Right lobe of liver (tissue), 6 donors: ENCODE results near the gene SUN1. TPM values are rescaled to one million over a fixed set of nuclear protein-coding genes. Genes with fewer than 3 reads are reported as not detected.
"Not testable (repeated sequence)": the region's sequence is repeated elsewhere in the genome, so short reads cannot be mapped to it uniquely, and the experiment has no call there.

Source experiments
- ATAC-seq, 4 donors: fragments of 200-7000 bp; cut with Tn5 transposase; one replicate each; pipeline ENCODE4 v1.9.1; 2020; ENCODE audit warnings: mild to moderate bottlenecking in 4 of 4, moderate library complexity in 4 of 4
- DNase-seq, 3 donors: peaks; one replicate each; pipeline ENCODE4 v3.0.0-alpha.2; 2020
- H3K27ac ChIP-seq, 3 donors: fragments of 200-600 bp; one replicate each; pipeline ENCODE4 v1.8.0; 2022
- H3K27me3 ChIP-seq, 2 donors: fragments of 200-600 bp; one replicate each; pipeline ENCODE4 v1.8.0; 2022
- H3K36me3 ChIP-seq, 4 donors: fragments of 200-600 bp; sonication (generic) in 1 of 4; one replicate each; pipeline versions ENCODE4 v1.5.1 to v1.8.0; 2017 to 2022; ENCODE audit warnings: control low read depth in 1 of 4
- H3K4me1 ChIP-seq, 4 donors: fragments of 200-600 bp; sonication (generic) in 1 of 4; one replicate each; pipeline versions ENCODE4 v1.5.1 to v1.8.0; 2017 to 2022; ENCODE audit warnings: control low read depth in 1 of 4
- H3K4me3 ChIP-seq, 3 donors: fragments of 200-600 bp; one replicate each; pipeline ENCODE4 v1.8.0; 2022
- H3K9me3 ChIP-seq, 4 donors: fragments of 200-600 bp; sonication (generic) in 1 of 4; one replicate each; pipeline versions ENCODE4 v1.5.1 to v1.8.0; 2017 to 2022; ENCODE audit warnings: control low read depth in 1 of 4
- POLR2A ChIP-seq: fragments of 450-650 bp; IDR thresholded peaks from one replicate; pipeline ENCODE4 v1.6.1; 2017; ENCODE audit warnings: antibody characterized with exemption, mild to moderate bottlenecking
- WGBS: methylation state at CpG from one replicate; pipeline ENCODE4 v1.1.6; 2018; ENCODE audit warnings: low coverage, low lambda C conversion rate; ENCODE audit not compliant: insufficient coverage; ENCODE audit errors: missing lambda C conversion rate; 5-methylcytosine and 5-hydroxymethylcytosine counted together
- intact Hi-C, 2 donors: fragments of 100-400 bp; cut with DNase I; formaldehyde crosslinking; loops; one replicate each; pipeline versions ENCODE4 v1.11.2 to v1.14.1; 2022
- total RNA-seq, 6 experiments: library from RNA; depleted of rRNA in 2 of 6; stranded (reverse); fragments of >200 nt in 2 of 6; fragmentation: NEBNext Ultra II Directional in 3 of 6; extraction: Animal tissue kit (Norgen Biotek cat#: 25700) in 3 of 6; gene quantifications; one replicate each; pipeline versions ENCODE4 v1.1.0 to v1.2.4, GENCODE V29; 2016 to 2023
- TF ChIP-seq, protein P1 (sequence below), 4 donors: fragments of 200-600 bp in 3 of 4; fragments of 450-650 bp in 1 of 4; IDR thresholded peaks; one replicate each; pipeline versions ENCODE4 v1.5.1 to v1.8.0; 2016 to 2022; ENCODE audit warnings: antibody characterized with exemption in 4 of 4, mild to moderate bottlenecking in 2 of 4
- donor health status: DM: no; HTN: yes; CAD: no.
- donor health status: DM: no; HTN: no; CAD: no.
- donor health status: DM: no; HTN: no; CAD: no.
- donor health status: DM: no; HTN: yes; CAD: no.
- donor health status: DM: no; HTN: yes; CAD: no.

The SUN1 gene
- total RNA-seq, 6 experiments from 2014 or later: 33.4 to 54.0 (median 48.7) TPM

DNA sequence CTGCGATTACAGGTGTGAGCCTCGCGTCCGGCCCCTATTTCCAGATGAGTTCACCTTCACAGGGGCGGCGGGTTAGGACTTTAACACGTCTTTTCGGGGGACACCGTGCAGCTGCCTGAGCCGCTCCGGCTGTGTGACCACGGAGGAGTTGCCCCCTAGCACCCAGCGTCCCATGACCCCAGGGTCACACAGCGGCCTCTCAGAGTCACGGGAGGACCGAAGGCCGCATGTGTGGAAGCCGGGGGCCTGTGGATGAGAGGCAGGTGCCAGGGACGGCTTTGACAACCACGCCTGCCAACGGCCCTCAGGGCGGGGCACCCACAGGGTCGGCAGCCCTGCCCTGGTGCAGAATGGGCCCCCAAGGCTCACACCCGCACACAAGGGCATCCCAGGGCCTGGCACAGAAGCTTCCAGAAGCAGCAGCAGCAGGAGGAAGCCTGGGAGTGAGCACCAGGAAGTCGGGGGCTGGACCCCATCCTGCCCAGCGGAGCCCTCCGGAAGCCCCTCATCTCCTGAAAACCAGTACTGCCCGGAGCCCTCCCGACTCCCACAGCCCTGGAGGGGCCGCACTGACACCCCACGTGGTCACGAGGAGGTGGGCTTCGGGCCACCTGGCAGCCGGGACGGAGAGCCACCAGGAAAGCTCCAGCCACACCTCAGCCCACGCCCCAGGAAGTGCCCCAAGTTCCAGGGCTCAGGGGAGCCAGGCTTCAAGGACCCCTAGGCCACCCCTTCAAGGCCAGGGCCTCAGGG is 89.5 kb downstream of the SUN1 start:
- ATAC-seq (no peak), DNase-seq (peak; percentile 18 to 45 (median 41))
- H3K27me3 ChIP-seq: no peaks in the 10 kb centered on the region
- TF ChIP-seq POLR2A: no peak
- TF ChIP-seq, protein P1, sequence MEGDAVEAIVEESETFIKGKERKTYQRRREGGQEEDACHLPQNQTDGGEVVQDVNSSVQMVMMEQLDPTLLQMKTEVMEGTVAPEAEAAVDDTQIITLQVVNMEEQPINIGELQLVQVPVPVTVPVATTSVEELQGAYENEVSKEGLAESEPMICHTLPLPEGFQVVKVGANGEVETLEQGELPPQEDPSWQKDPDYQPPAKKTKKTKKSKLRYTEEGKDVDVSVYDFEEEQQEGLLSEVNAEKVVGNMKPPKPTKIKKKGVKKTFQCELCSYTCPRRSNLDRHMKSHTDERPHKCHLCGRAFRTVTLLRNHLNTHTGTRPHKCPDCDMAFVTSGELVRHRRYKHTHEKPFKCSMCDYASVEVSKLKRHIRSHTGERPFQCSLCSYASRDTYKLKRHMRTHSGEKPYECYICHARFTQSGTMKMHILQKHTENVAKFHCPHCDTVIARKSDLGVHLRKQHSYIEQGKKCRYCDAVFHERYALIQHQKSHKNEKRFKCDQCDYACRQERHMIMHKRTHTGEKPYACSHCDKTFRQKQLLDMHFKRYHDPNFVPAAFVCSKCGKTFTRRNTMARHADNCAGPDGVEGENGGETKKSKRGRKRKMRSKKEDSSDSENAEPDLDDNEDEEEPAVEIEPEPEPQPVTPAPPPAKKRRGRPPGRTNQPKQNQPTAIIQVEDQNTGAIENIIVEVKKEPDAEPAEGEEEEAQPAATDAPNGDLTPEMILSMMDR (IDR thresholded peaks at IDR 0.05): no peak
- WGBS: 86% methylated on average over 10 of the region's 36 CpGs
- no peaks in the 10 kb centered on the region for H3K36me3 ChIP-seq
- intact Hi-C loops: no loop called here
- no peaks in the 10 kb centered on the region for H3K9me3 ChIP-seq
- H3K4me1 ChIP-seq: no peaks in the 10 kb centered on the region
- no peak overlapping the region for H3K27ac ChIP-seq
- no peak overlapping the region for H3K4me3 ChIP-seq

DNA sequence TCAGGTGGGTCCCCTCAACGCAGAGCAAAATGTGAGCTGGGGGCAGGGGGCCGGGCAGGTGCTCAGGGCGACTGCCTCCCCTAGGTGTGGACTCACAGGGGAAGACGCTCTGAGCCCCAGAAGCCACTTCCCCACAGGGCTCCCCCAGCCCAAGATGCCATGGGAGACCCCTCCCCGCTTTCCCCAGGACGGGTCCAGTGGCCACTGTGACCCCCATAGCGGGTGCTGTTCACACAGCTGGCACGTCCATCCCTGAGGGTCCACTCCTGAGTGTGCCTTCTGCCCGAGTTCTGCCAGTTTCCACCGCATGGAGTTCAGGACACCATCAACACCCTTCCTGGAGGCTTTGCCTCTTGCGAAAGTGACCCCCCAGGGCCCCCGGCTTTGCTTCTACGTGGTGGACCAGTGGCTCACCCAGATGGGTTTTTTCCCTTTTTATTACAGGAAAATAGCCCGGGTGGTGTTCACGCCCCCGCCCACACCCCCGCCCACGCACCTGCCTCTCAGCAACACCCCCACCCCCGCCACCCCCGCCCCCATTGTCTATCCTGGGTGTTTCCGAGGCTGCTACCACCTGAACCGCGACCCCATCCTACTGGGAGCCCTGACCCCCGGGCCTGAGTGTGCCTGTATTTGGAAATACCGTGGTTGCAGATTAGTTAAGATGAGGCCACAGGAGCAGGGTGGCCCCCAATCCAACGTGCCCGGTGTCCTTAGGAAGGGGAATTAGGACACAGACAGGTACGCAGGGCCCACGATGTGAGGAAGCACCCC is 90.2 kb downstream of the SUN1 start:
- peak in 2 of 3 donors; percentile 23 to 51 for DNase-seq
- no peaks in the 10 kb centered on the region for H3K4me1 ChIP-seq
- TF ChIP-seq POLR2A: no peak
- TF ChIP-seq, protein P1 (IDR thresholded peaks at IDR 0.05): no peak
- H3K36me3 ChIP-seq: no peaks in the 10 kb centered on the region
- intact Hi-C loops: no loop called here
- no peaks in the 10 kb centered on the region for H3K27me3 ChIP-seq
- ATAC-seq: no peak
- H3K4me3 ChIP-seq: no peak overlapping the region
- 29% methylated on average over 10 of the region's 29 CpGs for WGBS
- no peak overlapping the region for H3K27ac ChIP-seq
- H3K9me3 ChIP-seq: no peaks in the 10 kb centered on the region

DNA sequence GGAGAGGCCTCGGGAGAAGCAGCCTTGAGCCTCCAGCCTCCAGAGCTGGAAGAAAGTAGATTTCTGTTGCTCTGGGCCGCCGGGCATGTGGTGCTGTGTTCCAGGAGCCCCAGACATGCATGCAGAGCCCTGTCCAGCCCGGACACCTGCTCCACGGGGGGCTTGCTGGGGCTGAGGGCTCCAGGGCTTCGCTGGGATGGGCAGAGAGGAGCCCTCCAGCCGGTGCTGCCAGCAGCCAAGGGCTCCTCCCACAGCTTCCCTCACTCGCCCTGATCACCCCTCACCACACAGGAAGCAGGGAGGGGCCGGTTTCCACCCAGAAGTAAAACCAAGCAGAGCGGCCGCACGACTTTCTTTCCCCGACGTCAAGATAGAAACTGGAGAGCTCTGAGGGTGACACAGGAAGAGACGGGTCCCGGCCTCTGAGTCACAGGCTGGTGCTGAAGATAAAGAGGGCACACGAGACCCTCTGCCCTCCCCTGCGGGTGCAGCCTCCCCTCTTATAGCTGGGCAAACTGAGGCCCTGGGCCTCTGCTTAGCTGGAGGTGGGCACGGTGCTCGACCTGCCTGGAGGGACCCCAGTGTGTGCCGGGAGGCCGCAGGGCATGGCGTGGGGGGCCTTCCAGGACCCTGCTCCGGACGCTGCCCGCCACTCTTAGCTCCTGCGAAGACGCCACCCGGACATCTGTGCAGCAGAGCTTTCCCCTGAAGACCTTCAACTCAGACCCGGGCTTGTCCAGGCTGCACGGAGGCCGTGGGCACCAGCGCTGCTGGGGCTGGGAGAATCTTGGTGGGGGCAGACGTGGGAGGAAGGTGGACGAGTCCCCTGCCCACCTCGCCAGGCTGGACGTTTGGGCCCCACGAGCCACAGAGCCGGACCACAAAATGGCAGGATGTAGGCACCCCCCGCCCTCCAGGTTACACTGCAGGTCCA is 91.1 kb downstream of the SUN1 start:
- peak overlapping the region; percentile 21 to 60 (median 44) for H3K27ac ChIP-seq
- no peaks in the 10 kb centered on the region for H3K4me1 ChIP-seq
- intact Hi-C loops: no loop called here
- TF ChIP-seq POLR2A: no peak
- TF ChIP-seq, protein P1 (IDR thresholded peaks at IDR 0.05): no peak
- H3K27me3 ChIP-seq: no peaks in the 10 kb centered on the region
- DNase-seq (peak; percentile 70 to 82 (median 78)), ATAC-seq (peak; percentile 67 to 83 (median 74))
- no peaks in the 10 kb centered on the region for H3K9me3 ChIP-seq
- H3K36me3 ChIP-seq: no peaks in the 10 kb centered on the region
- WGBS: 27% methylated on average over 7 of the region's 40 CpGs
- H3K4me3 ChIP-seq: no peak overlapping the region

- intact Hi-C loops, H3K4me3 ChIP-seq, H3K4me1 ChIP-seq: not testable (repeated sequence)
These were observed 91.8 kb downstream of the SUN1 start for GRCh38 chr7:924042-924441.

More at GRCh38 chr7:924042-924441, 91.8 kb downstream of the SUN1 start:
- H3K27ac ChIP-seq, H3K36me3 ChIP-seq, ATAC-seq, H3K9me3 ChIP-seq, H3K27me3 ChIP-seq: not testable (repeated sequence)
- DNase-seq: peak in 2 of 3 donors; percentile 39 to 55
- WGBS: 67% methylated on average over 8 of the region's 25 CpGs

Other genes starting within 250 kb of the SUN1 start
- gene DNAAF5, start 105.8 kb upstream of the SUN1 start, total RNA-seq: 10 to 100 TPM in 5 of 6 experiments, 1 to 10 TPM in 1; 9.5 to 22.8 (median 10.5) TPM
- 10 to 100 TPM in 3 of 6 experiments, 1 to 10 TPM in 3; 4.7 to 20.8 (median 11.3) TPM for gene PRKAR1B, start 105.2 kb upstream of the SUN1 start, total RNA-seq
- gene GET4, start 44.1 kb downstream of the SUN1 start, total RNA-seq: 10 to 100 TPM; 15.6 to 38.3 (median 28.3) TPM
- 1 to 10 TPM; 1.4 to 4.2 (median 2.7) TPM for gene ADAP1, start 122.2 kb downstream of the SUN1 start, total RNA-seq
- gene COX19, start 143.1 kb downstream of the SUN1 start, total RNA-seq: 1 to 10 TPM; 3.2 to 6.5 (median 4.0) TPM
- not detected for gene CYP2W1, start 150.7 kb downstream of the SUN1 start, total RNA-seq
- 10 to 100 TPM; 13.3 to 45.3 (median 22.8) TPM for gene GPR146, start 212.1 kb downstream of the SUN1 start, total RNA-seq